IPS DF 6.9 (cell line): ENCODE results near the gene MARK3.

ENCODE experiments used
- DNase-seq: peaks from one replicate; pipeline ENCODE4 v3.0.0-alpha.2; 2013; ENCODE audit warnings: low read depth, low spot score
- H3K27ac ChIP-seq: one replicate; pipeline ENCODE4 v1.5.1; 2013; ENCODE audit warnings: low read length, control low read depth
- H3K27me3 ChIP-seq: 2 replicates; pipeline ENCODE4 v1.6.1; 2013; ENCODE audit warnings: mild to moderate bottlenecking, low read length; ENCODE audit not compliant: control insufficient read depth, insufficient read depth
- H3K36me3 ChIP-seq: 2 replicates; pipeline ENCODE4 v1.6.1; 2013; ENCODE audit warnings: low read length; ENCODE audit not compliant: control insufficient read depth, insufficient read depth
- H3K4me1 ChIP-seq: 2 replicates; pipeline ENCODE4 v1.6.1; 2013; ENCODE audit warnings: low read length; ENCODE audit not compliant: control insufficient read depth, insufficient read depth
- H3K4me3 ChIP-seq: 2 replicates; pipeline ENCODE4 v1.5.1; 2013; ENCODE audit warnings: mild to moderate bottlenecking, low read length
- H3K9me3 ChIP-seq: 2 replicates; pipeline ENCODE4 v1.6.1; 2013; ENCODE audit warnings: low read length, inconsistent platforms; ENCODE audit not compliant: control insufficient read depth, insufficient read depth
- WGBS: extraction: QIAGEN DNeasy Blood & Tissue Kit; methylation state at CpG from one replicate; pipeline ENCODE4 v1.1.7; 2013; ENCODE audit warnings: mixed read lengths, missing lambda C conversion rate; ENCODE audit not compliant: insufficient read length, insufficient coverage; 5-methylcytosine and 5-hydroxymethylcytosine counted together

MARK3 gene

GRCh38 chr14:103545915-103546651, 160.9 kb downstream of the MARK3 start:
- no CpG with 5 or more reads among the region's 27 CpGs for WGBS
- no peak for DNase-seq
- Histone ChIP-seq H3K4me1 (peaks cover 27% of the 10 kb centered on the region), H3K27me3 (no peaks in the 10 kb centered on the region), H3K36me3 (no peaks in the 10 kb centered on the region), H3K4me3 (no peak overlapping the region), H3K27ac (no peak overlapping the region), H3K9me3 (no peaks in the 10 kb centered on the region)

GRCh38 chr14:103546652-103547454, 161.6 kb downstream of the MARK3 start:
- no peaks in the 10 kb centered on the region for H3K27me3 ChIP-seq
- H3K4me1 ChIP-seq, result peaks cover 20% of the 10 kb centered on the region
- H3K27ac ChIP-seq, result no peak overlapping the region
- H3K4me3 ChIP-seq, result no peak overlapping the region
- no peaks in the 10 kb centered on the region for H3K9me3 ChIP-seq
- no peaks in the 10 kb centered on the region for H3K36me3 ChIP-seq
- no peak for DNase-seq
- WGBS, result no CpG with 5 or more reads among the region's 21 CpGs

- DNase-seq, result no peak
- no peak overlapping the region for H3K27ac ChIP-seq
- H3K36me3 ChIP-seq, result no peaks in the 10 kb centered on the region
- no CpG with 5 or more reads among the region's 11 CpGs for WGBS
- peaks cover 15% of the 10 kb centered on the region for H3K4me1 ChIP-seq
- H3K4me3 ChIP-seq, result no peak overlapping the region
- no peaks in the 10 kb centered on the region for H3K27me3 ChIP-seq
- H3K9me3 ChIP-seq, result no peaks in the 10 kb centered on the region
Observed at GRCh38 chr14:103547455-103547940, 162.3 kb downstream of the MARK3 start.

- Histone ChIP-seq H3K4me3 (no peak overlapping the region), H3K27ac (no peak overlapping the region), H3K36me3 (no peaks in the 10 kb centered on the region), H3K4me1 (peaks cover 13% of the 10 kb centered on the region), H3K9me3 (no peaks in the 10 kb centered on the region), H3K27me3 (no peaks in the 10 kb centered on the region)
- WGBS, result no CpG with 5 or more reads among the region's 18 CpGs
- DNase-seq, result no peak
Observed at GRCh38 chr14:103547941-103548462, 162.8 kb downstream of the MARK3 start.

- Histone ChIP-seq H3K27ac (no peak overlapping the region), H3K4me3 (no peak overlapping the region), H3K27me3 (no peaks in the 10 kb centered on the region), H3K9me3 (no peaks in the 10 kb centered on the region), H3K4me1 (peaks cover 9% of the 10 kb centered on the region), H3K36me3 (no peaks in the 10 kb centered on the region)
- DNase-seq, result no peak
- no CpG with 5 or more reads among the region's 27 CpGs for WGBS
Observed at GRCh38 chr14:103548463-103549351, 163.5 kb downstream of the MARK3 start.

GRCh38 chr14:103549361-103550311, 164.4 kb downstream of the MARK3 start:
- DNase-seq, result no peak
- H3K27ac ChIP-seq, result no peak overlapping the region
- no peak overlapping the region for H3K4me3 ChIP-seq
- no CpG with 5 or more reads among the region's 30 CpGs for WGBS
- H3K27me3 ChIP-seq, result no peaks in the 10 kb centered on the region
- H3K9me3 ChIP-seq, result no peaks in the 10 kb centered on the region
- peaks cover 4% of the 10 kb centered on the region for H3K4me1 ChIP-seq
- no peaks in the 10 kb centered on the region for H3K36me3 ChIP-seq

- H3K36me3 ChIP-seq, result no peaks in the 10 kb centered on the region
Observed at GRCh38 chr14:103550451-103551337, 165.5 kb downstream of the MARK3 start.

GRCh38 chr14:103551338-103551762, 166.1 kb downstream of the MARK3 start:
- no peak for DNase-seq
- WGBS, result no CpG with 5 or more reads among the region's 17 CpGs
- no peaks in the 10 kb centered on the region for H3K36me3 ChIP-seq
- no peak overlapping the region for H3K27ac ChIP-seq
- H3K4me3 ChIP-seq, result no peak overlapping the region
- no peaks in the 10 kb centered on the region for H3K27me3 ChIP-seq
- peaks cover 3% of the 10 kb centered on the region for H3K4me1 ChIP-seq
- no peaks in the 10 kb centered on the region for H3K9me3 ChIP-seq

More at GRCh38 chr14:103550451-103551337, 165.5 kb downstream of the MARK3 start:
- peaks cover 3% of the 10 kb centered on the region for H3K4me1 ChIP-seq
- no peak overlapping the region for H3K27ac ChIP-seq
- no CpG with 5 or more reads among the region's 22 CpGs for WGBS
- no peaks in the 10 kb centered on the region for H3K9me3 ChIP-seq
- no peak overlapping the region for H3K4me3 ChIP-seq
- no peak for DNase-seq
- H3K27me3 ChIP-seq, result no peaks in the 10 kb centered on the region
